Thoracic aorta (tissue), 2 donors: Measurements from ENCODE around the gene TNIK. TPM values are rescaled to one million over a fixed set of nuclear protein-coding genes. Genes with fewer than 3 reads are reported as not detected.

Source experiments
- ATAC-seq: fragments of 150-250 bp; one replicate; pipeline ENCODE4 v1.8.0; 2017; ENCODE audit warnings: low read depth; ENCODE audit not compliant: insufficient number of reproducible peaks, low FRiP score
- DNase-seq: peaks from one replicate; pipeline ENCODE4 v3.0.0-alpha.2; 2020; ENCODE audit warnings: low spot score
- H3K27ac ChIP-seq, 2 donors: fragments of 200-600 bp; sonication (generic); 1 replicate in 1 of 2; 2 replicates in 1 of 2; pipeline ENCODE4 v1.5.1; 2016; ENCODE audit warnings: mild to moderate bottlenecking in 2 of 2, moderate library complexity in 2 of 2
- H3K27me3 ChIP-seq: fragments of 200-600 bp; sonication (generic); replicated peaks from 2 replicates; pipeline ENCODE4 v1.6.0; 2016; ENCODE audit warnings: mild to moderate bottlenecking; ENCODE audit not compliant: insufficient read depth
- H3K36me3 ChIP-seq: fragments of 200-600 bp; sonication (generic); one replicate; pipeline ENCODE4 v1.5.1; 2016
- H3K4me1 ChIP-seq, 2 donors: fragments of 200-600 bp; sonication (generic); 1 replicate in 1 of 2; 2 replicates in 1 of 2; pipeline versions ENCODE4 v1.5.1 to v1.6.0; 2016; ENCODE audit warnings: low read depth in 2 of 2, mild to moderate bottlenecking in 1 of 2; ENCODE audit not compliant: control insufficient read depth in 1 of 2
- H3K4me3 ChIP-seq: fragments of 200-600 bp; sonication (generic); 2 replicates; pipeline ENCODE4 v1.5.1; 2016; ENCODE audit warnings: mild to moderate bottlenecking
- H3K9me3 ChIP-seq: fragments of 200-600 bp; sonication (generic); 2 replicates; pipeline ENCODE4 v1.5.1; 2016
- total RNA-seq, 2 donors: library from RNA; depleted of rRNA; stranded (reverse); fragments of >200 nt; gene quantifications; one replicate each; pipeline versions ENCODE4 v1.1.0 to v1.2.3, GENCODE V29; 2016
- TF ChIP-seq, protein P1 (sequence below): fragments of 200-600 bp; sonication (generic); IDR thresholded peaks from one replicate; pipeline ENCODE4 v1.5.1; 2019; ENCODE audit warnings: antibody characterized with exemption

The TNIK gene
- total RNA-seq, 2 donors from 2014 or later: 18.3 to 21.7 TPM

DNA sequence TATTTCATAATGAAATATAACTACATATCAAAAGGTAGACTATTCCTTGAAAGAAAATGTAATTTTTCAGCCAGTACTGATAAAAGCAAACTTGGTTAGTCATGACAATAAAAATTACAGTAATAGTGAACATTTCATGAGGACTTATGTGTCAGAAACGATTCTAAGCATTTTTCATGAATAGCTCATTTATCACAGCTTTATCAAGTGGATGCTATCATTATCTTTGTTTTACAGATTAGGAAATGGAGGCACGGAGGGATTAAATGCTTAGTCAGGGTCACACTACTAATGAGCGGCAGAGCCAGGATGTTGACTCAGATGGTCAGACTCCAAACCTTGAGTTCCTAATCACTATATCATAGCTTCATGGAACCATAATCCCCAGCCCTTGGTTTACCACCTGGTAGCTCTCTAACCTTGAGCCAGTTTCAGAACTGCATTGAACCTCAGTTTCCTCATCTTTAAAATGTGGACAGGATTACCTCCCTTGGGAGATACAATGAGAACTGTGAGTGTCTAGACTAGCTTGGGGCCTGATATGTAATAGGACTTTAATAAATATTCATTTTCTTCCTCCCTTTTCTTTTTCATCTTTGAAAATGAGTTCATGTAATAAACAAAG, 85.4 kb downstream of the TNIK start:
- TF ChIP-seq, protein P1, sequence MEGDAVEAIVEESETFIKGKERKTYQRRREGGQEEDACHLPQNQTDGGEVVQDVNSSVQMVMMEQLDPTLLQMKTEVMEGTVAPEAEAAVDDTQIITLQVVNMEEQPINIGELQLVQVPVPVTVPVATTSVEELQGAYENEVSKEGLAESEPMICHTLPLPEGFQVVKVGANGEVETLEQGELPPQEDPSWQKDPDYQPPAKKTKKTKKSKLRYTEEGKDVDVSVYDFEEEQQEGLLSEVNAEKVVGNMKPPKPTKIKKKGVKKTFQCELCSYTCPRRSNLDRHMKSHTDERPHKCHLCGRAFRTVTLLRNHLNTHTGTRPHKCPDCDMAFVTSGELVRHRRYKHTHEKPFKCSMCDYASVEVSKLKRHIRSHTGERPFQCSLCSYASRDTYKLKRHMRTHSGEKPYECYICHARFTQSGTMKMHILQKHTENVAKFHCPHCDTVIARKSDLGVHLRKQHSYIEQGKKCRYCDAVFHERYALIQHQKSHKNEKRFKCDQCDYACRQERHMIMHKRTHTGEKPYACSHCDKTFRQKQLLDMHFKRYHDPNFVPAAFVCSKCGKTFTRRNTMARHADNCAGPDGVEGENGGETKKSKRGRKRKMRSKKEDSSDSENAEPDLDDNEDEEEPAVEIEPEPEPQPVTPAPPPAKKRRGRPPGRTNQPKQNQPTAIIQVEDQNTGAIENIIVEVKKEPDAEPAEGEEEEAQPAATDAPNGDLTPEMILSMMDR: no peak
- Histone ChIP-seq H3K36me3 (no peaks in the 10 kb centered on the region), H3K27me3 (no peaks in the 10 kb centered on the region), H3K4me1 (peaks cover 4 to 7% of the 10 kb centered on the region in 2 donors), H3K27ac (no peak overlapping the region), H3K9me3 (no peaks in the 10 kb centered on the region), H3K4me3 (no peak overlapping the region)
- DNase-seq (no peak), ATAC-seq (no peak)

DNA sequence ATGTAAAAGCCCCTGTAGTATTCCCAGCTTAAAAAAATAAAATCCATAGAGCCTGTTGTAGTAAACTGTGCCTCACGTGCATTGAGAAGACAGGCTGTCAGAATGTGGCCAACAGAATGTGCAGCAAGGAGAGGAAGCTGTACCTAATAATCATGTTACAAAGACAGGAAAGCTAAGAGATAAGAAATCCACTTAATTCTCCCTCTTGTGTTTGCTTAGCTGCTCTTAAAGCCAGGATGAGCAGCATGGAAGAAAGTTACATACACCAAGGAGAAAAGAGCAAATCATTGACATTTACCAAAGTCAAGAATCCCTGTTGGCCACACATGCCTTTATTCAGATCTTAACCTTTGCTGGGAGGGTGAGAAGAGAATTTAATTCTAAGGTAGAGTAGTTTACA, 85.9 kb downstream of the TNIK start:
- TF ChIP-seq, protein P1: no peak
- H3K4me1 ChIP-seq: peaks cover 4 to 7% of the 10 kb centered on the region in 2 donors
- no peak overlapping the region for H3K4me3 ChIP-seq
- no peaks in the 10 kb centered on the region for H3K36me3 ChIP-seq
- no peaks in the 10 kb centered on the region for H3K9me3 ChIP-seq
- DNase-seq (no peak), ATAC-seq (no peak)
- no peaks in the 10 kb centered on the region for H3K27me3 ChIP-seq
- no peak overlapping the region for H3K27ac ChIP-seq

DNA sequence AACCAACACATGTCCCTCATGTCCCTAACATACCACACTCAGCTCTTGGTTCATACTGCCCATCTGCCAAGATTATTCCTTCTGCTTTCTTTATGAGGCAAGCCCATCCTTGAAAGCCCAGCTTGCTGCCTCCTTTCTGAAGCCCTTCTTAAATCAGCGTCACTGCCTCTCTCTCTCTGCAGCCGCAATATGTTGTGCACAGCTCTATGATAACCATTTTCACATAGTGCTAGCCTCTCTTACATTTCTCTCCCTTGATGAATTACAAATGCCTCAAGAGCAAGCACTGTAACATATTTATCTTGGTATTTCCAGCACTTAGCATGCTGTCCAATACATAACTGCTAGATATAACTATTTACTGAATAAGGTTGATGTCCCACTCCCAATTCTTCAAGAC, 86.5 kb downstream of the TNIK start:
- ATAC-seq (no peak), DNase-seq (no peak)
- no peaks in the 10 kb centered on the region for H3K9me3 ChIP-seq
- no peak overlapping the region for H3K27ac ChIP-seq
- H3K36me3 ChIP-seq: no peaks in the 10 kb centered on the region
- H3K4me1 ChIP-seq: peaks cover 4 to 7% of the 10 kb centered on the region in 2 donors
- no peaks in the 10 kb centered on the region for H3K27me3 ChIP-seq
- H3K4me3 ChIP-seq: no peak overlapping the region
- TF ChIP-seq, protein P1: no peak

DNA sequence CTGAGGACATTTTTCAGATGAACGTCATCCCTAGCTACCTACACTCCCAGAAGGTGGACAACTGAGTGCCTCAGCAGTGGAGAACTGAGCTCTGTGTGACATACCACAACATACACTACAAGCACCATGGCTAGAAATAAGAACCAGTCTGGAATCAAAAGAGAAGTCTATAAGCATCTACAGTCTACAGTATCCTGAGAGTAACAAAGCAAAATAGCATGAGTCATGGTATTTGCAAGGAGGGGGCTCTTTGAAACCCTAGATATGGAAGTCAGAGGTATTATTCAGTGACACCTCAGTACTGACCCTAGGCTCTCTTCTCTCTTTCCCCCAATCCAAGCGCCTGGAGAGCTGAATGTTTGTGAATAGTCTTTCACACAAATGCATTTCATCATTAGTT, 87.5 kb downstream of the TNIK start:
- DNase-seq (no peak), ATAC-seq (no peak)
- H3K36me3 ChIP-seq: no peaks in the 10 kb centered on the region
- no peak overlapping the region for H3K4me3 ChIP-seq
- H3K4me1 ChIP-seq: peaks cover 4 to 7% of the 10 kb centered on the region in 2 donors
- H3K27ac ChIP-seq: no peak overlapping the region
- no peaks in the 10 kb centered on the region for H3K27me3 ChIP-seq
- TF ChIP-seq, protein P1: no peak
- H3K9me3 ChIP-seq: no peaks in the 10 kb centered on the region

DNA sequence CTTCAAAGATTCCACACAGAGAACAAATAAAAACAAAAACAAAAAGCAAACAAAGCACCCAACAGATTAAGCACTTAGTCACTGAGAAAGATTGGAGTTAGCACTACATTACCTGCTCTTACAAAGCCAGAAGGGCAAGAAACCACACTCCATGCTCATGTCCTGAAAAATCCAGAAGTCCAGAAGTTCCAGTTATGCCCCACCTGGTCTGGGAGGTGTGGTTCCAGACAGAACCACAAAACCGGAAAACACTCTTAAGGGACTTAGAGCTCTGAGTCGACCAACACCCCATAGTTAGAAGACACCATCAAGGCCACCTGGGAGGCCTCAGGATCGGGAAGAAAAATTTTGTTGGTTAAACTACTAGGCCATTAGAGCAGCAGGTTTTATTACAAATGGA, 88.9 kb downstream of the TNIK start:
- DNase-seq (no peak), ATAC-seq (no peak)
- no peaks in the 10 kb centered on the region for H3K27me3 ChIP-seq
- no peaks in the 10 kb centered on the region for H3K9me3 ChIP-seq
- TF ChIP-seq, protein P1: no peak
- no peaks in the 10 kb centered on the region for H3K36me3 ChIP-seq
- no peak overlapping the region for H3K27ac ChIP-seq
- peaks cover 4 to 7% of the 10 kb centered on the region in 2 donors for H3K4me1 ChIP-seq
- H3K4me3 ChIP-seq: no peak overlapping the region
